Activated CD4-positive, alpha-beta T cell treated with anti-CD3 and anti-CD28 coated beads, Interleukin-2, Interleukin-4, amounts not matched to agents 100 ng/mL and 50 ng/mL, durations not matched to agents 16 hours and 8 hours (primary cell): ENCODE results near the gene ERAL1.
"Not testable (repeated sequence)": the region's sequence is repeated elsewhere in the genome, so short reads cannot be mapped to it uniquely, and the experiment has no call there.

Experiments
- DNase-seq: peaks from one replicate; pipeline ENCODE4 v3.0.0-alpha.2; 2020; ENCODE audit warnings: low spot score

ERAL1 gene

GRCh38 chr17:28899212-28899815, 44.5 kb downstream of the ERAL1 start:
- DNase-seq, result no peak

- DNase-seq, result no peak
Observed at GRCh38 chr17:28900986-28901726, 46.3 kb downstream of the ERAL1 start.

- DNase-seq, result peak; percentile 58
Observed at GRCh38 chr17:28901866-28902818, 47.3 kb downstream of the ERAL1 start.

GRCh38 chr17:28902819-28903545, 48.2 kb downstream of the ERAL1 start, which contains the start of gene DHRS13:
DHRS13 (minus strand) TSS chr17:28903079; CDS start chr17:28902944, 135 bp downstream.
- peak; percentile 95 for DNase-seq

GRCh38 chr17:28903546-28903841, 48.7 kb downstream of the ERAL1 start:
- not testable (repeated sequence) for DNase-seq

GRCh38 chr17:28904800-28905199, 50.0 kb downstream of the ERAL1 start:
- no peak for DNase-seq

GRCh38 chr17:28906276-28906675, 51.5 kb downstream of the ERAL1 start:
- no peak for DNase-seq

- no peak for DNase-seq
Observed at GRCh38 chr17:28906706-28907438, 52.1 kb downstream of the ERAL1 start.

- DNase-seq, result no peak
Observed at GRCh38 chr17:28907709-28908475, 53.1 kb downstream of the ERAL1 start.

GRCh38 chr17:28908640-28909167, 53.9 kb downstream of the ERAL1 start:
- DNase-seq, result no peak

- DNase-seq, result no peak
Observed at GRCh38 chr17:28910534-28910933, 55.7 kb downstream of the ERAL1 start.
